Measurements from ENCODE around the gene TIMM23B.
"Not testable (repeated sequence)": the region's sequence is repeated elsewhere in the genome, so short reads cannot be mapped to it uniquely, and the experiment has no call there.

The TIMM23B gene, protein sequence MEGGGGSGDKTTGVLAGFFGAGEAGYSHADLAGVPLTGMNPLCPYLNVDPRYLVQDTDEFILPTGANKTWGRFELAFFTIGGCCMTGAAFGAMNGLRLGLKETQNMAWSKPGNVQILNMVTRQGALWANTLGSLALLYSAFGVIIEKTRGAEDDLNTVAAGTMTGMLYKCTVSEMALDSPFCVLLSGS

DNA sequence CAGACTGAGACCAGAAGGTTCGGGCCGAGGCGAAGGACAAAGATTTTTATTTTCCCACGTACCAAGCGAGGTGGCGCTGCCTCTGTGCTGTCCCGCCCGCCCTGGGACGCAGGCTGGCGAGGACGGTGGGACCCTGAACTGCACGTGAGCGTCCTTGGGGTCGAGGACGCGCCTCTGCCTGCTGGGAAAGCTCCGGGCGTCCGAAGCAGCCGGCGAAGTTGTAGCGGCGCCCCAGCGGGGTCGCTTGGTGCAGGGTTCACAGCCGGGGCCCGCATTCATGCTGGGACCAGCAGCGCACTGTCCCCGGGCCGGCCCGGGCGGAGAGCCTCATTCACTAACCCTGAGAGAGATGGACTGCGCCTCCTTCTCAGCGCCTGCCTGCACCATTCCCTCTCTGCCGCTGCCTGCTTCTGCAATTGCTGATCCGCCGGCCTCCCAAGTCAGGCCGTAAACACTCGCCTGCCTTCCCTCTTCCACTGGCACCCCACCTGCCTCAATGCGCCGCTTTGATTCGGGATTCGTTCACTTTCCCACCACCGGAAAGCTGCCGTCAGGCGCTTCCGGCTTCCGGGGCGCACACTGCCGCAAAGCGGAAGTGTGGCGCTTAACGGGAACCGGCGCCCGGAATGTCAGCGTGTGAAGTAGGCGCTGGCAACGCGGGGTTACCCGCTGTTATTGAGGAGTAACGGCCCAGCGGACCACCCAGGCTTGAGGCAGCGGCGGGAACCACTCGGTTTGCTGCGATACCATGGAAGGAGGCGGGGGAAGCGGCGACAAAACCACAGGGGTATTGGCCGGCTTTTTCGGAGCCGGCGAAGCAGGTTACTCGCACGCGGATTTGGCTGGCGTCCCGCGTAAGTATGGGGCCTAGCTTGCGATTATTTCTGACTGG, at the start of gene TIMM23B, which contains the start of gene PARG:
TSS of gene TIMM23B (plus strand) at position 607 of the 892 bp plus-strand sequence. CDS start at position 749, 142 bp downstream.
TSS of gene PARG (minus strand) at position 581 of the 892 bp plus-strand sequence. CDS start at position 279, 302 bp downstream.
- Histone ChIP-seq H3K27ac (peak within 1 kb of the TSS in 20 of 21 experiments; percentile 59 to 94 (median 84)), H3K4me3 (peak within 1 kb of the TSS; percentile 88 to 98 (median 92))

DNA sequence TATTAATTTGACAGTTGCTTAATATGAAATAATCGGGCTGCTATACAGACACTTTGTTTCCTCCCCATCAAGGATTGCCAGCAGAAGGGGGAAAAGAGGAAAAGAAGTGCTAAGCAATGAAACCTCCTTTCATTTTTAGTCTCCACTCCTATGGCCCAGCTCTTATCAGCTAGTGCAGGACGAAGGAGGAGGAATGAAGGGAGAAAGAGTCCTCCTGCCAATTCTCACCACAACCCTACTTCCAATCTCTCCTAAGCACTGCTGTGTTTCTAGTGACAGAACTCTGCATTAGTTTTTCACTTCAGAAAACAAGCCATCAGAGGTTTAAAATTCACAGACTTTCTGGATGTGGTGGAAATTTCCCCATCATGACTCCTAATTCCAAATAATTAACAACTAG, 41.9 kb upstream of the TIMM23B start:
- H3K27ac ChIP-seq, H3K4me3 ChIP-seq: not testable (repeated sequence)

DNA sequence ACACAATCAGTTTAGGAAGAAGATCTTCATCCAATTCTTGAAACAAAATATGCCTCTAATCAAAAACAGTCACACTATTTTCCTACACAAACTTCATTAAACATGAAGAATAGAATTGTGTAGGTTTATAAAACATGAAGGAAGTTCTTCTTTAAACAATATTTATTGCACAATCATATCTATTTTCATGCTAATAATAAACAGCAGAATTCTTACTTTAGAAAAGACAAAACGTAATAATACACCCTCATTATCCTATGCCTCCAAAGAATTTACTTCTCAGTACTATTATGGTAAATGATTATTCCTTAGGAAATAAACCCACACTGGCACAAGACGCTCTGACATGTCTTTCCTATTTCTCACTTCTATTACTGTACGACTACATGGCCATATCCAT, 41.4 kb upstream of the TIMM23B start:
- not testable (repeated sequence) for H3K4me3 ChIP-seq, H3K27ac ChIP-seq

DNA sequence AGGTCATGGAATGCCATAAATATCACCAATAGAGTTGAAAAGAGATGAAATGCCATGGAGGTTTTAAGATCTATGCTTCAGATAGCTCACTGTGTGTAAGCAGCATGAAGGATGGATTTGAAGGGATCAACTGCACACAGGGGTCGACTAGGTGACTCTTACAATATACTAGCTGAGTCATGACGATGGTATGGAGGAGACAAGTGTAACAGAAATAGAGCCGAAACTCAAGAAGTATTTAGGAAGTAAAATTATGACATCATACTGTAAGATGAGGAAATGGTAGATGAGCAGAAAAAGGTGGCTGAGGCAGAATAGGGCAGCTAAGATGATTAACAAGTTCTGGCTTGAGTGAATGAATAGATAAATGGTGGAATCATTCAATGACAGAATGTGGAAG, 38.0 kb upstream of the TIMM23B start:
- not testable (repeated sequence) for H3K4me3 ChIP-seq

DNA sequence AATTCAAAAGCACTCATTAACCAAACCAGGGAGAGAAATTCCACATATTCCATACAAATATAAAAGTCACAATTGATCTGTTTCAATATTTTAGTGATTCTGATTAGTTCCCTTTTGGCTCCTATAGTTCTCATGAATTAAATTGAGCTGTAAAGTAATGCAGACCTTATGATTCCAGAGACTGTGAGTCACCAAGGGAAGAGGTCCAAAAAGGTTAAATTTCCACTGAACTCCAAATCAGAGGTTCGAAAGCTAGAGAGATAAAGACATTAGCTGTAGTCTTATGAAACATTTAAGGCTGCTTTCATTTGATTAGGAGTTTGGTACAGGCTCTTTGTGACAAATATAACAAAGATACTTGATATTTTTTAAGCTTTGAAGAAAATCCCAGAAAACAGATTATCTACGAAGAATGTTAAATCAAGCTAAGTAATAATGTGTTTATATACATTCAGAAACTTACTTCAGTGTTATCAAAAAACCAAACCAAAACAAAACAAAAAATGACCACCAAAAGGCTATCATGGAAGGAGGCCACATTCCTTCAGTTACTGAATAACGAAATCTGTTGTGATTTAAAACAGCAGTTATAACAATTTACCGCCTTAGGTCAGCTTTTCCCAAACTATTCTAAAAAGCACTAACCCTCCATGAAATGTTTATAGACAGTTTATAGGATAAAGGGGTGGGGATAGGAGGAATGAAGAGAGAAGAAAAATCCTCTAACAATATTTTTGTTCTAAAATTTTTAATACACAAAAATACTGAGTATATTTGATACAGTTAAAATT, 33.4 kb upstream of the TIMM23B start:
- not testable (repeated sequence) for H3K27ac ChIP-seq, H3K4me3 ChIP-seq

More for the DNA sequence above, 38.0 kb upstream of the TIMM23B start:
- not testable (repeated sequence) for H3K27ac ChIP-seq

DNA sequence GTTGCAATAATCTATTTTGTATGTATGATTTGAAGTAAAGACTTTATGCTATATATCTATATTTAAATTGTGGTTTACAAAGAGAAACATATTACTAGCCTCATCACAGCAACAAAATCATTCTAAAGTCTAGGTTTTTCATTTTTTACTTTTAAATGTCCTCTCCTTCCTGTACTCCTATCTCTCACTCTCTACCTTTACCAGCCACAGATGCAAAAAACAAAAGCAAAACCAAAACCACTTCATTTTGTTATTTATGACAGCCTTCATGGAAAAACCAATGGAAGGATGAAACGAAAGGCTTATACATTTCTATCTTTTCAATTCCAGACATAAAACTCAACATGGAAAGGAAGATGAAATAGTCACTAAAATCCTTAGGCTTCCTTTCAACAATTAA, 31.6 kb upstream of the TIMM23B start:
- not testable (repeated sequence) for H3K27ac ChIP-seq, H3K4me3 ChIP-seq

DNA sequence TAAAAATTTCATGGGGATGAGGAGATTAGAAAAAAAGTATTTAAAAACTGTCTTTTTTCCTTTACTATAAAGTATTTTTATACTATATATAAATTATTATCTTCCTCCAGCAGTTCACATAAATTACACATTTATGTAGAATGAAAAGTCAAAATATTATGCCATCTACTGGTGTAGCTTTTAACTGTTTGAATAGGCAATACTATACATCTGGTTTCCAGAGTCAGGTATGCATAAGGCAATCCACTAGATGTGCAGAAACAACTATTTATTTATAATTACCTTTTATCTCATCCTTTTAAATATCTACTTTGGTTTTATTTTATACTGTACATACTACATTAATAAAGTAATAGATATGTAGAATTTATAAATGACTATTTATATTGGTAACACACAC, 25.4 kb upstream of the TIMM23B start:
- H3K27ac ChIP-seq, result not testable (repeated sequence)

DNA sequence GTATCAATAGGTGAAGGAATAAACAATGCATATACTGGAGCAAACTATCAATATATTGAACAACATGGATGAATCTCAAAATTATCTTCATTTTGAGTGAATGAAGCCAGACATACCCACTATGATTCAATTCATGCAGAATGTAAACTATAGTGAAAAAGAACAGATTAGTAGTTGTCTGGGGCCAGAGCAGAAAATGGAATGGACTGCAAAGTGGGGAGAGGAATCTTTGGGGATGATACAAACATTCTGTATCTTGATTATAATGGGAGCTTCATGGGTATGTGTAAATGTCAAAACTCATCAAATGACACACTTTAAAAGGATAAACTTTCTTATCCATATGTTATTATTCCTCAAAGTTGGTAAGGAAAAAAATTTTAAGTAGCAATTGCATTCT, 23.9 kb upstream of the TIMM23B start:
- not testable (repeated sequence) for H3K4me3 ChIP-seq, H3K27ac ChIP-seq

More for the DNA sequence above, 25.4 kb upstream of the TIMM23B start:
- H3K4me3 ChIP-seq, result not testable (repeated sequence)

DNA sequence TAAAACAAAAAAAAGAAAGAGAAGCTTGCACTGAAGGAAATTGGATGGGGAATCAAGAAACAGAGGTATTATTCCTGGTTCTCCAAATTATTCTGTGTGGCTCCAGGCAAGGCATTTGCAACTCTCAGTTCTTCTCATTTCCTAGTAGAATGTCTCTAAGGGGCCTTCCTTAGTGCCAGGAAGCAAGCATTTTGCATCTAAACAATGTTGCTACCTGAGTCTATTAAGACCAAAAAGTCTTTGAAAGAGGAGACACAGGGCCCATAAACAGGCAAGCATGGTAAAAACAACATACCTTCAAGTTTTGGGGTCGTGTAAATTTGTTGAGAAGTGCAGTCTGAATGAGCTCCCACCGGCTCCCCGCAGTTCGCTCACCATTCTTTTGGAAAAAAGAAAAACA, 19.8 kb upstream of the TIMM23B start:
- not testable (repeated sequence) for H3K4me3 ChIP-seq, H3K27ac ChIP-seq

DNA sequence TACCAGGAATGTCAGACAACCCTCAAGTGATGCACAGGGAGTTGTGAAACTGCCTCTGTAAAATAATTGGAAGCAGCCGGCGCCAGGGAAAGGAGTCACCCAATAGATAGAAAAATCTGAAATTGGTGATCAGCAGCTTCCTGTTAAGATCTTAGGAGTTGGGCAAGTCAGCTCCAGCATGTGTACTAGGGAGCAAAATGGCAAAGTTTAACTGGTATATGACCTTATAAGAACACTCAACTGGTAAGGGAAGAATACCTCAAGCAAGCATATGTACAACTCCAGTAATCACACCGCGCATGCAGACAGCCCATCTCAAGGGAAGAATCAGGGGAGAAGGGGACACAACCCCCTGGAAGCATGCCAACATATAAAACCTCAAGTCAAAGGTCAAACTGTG, 18.3 kb upstream of the TIMM23B start:
- not testable (repeated sequence) for H3K27ac ChIP-seq, H3K4me3 ChIP-seq

DNA sequence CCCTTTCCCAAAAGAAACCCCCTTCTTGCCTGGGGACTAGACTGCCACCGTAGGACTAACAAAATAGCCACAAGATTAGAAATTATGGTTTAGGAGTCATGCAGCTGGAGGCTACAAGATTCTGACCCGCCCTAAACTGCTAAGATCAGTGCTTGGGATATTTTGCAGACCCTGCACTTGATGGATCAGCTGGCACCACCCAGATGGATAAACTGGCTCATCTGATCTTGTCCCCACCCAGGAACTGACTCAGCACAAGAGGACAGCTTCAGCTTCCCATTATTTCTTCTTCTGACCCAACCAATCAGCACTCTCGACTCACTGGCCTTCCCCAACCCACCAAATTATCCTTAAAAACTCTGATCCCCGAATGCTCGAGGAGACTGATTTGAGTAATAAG, 10.6 kb upstream of the TIMM23B start:
- not testable (repeated sequence) for H3K4me3 ChIP-seq, H3K27ac ChIP-seq

DNA sequence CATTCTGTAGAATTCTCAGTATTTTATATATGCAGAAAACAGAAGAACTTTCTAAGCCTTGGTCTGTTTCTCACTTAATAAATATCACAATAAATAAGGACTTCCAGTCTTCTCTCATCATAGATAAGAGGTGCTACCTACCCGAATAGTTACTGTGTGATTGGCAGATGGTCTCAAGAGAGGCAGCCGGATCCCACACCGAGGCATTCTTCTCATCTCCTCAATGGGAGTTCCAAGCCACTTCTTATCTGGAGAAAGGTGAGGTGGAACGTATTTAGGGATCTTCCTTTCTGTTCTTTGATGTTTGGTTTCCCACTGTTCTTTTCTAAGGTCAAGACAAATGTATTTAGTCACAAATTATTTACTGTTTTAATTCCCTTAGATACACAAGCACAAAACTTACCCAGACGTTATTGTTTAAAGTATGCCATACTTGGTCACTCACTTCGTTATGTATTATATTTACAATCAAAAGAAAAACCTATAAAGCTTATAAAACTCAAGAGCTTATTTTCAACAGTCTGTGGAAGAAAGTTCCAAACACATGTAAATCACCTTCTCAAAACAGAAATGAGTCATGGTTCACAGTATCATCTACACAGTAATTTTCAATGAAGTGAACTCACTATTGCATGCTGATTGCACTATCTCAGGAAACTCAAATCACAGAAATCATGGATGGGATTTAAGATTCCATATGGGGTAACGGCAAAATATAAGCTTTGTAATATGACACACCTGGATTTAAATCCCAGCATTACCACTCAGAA, 9.7 kb upstream of the TIMM23B start:
- H3K27ac ChIP-seq, H3K4me3 ChIP-seq: not testable (repeated sequence)

DNA sequence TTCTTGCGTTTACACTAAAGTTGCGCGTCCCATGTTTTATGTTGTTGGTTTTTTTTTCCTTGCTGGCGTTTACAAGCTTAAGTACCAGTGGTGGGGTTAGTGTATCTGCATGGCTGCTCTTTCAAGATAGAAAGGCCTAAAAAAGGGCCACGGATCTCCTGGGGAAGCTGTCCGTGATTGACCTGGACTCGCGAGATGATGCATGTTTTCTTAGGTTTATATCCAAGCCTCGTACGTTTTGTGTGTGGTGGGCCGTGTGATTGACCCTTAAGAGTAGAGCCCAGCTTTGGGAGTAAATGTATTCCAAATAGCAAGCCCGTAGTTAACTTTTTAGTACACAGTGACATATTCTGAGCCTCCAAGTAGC, 469 bp downstream of the TIMM23B start:
- peak overlapping the region in 20 of 21 experiments; percentile 59 to 94 (median 84) for H3K27ac ChIP-seq
- H3K4me3 ChIP-seq, result peak overlapping the region; percentile 88 to 98 (median 92)

DNA sequence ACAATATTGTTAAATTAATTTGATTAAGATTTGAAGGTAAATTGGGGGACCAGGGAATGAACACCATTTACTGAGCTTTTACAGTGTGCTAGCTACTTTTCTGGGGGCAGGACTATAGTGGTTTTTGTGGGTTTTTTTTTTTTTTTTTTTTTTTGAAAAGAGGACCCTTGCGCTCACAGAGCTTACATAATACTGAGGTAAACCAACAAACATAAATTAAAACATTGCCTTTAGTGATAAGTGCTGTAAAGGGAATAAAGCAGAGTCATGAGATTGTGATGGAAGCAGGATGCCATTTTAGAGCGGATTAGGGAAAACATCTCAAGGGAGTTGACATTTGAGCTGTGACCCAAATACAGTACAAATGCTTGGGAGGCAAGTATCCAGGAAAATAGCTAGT, 1.8 kb downstream of the TIMM23B start:
- H3K4me3 ChIP-seq, H3K27ac ChIP-seq: not testable (repeated sequence)

DNA sequence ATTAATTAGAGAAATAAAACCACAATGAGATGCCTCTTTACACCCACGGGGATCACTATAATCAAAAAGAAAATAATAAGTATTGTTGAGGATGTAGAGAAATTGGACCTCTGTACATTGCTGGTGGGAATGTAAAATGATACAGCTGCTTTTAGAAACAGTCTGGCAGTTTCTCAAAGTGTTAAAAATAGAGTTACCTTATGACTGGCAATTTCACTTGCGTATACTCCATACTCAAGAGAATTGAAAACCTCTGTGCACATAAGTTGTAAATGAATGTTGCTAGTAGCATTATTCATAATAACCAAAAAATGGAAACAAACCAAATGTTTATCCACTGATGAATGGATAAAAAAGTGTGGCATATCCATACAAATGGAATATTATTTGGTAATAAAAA, 6.3 kb downstream of the TIMM23B start:
- H3K27ac ChIP-seq, H3K4me3 ChIP-seq: not testable (repeated sequence)

DNA sequence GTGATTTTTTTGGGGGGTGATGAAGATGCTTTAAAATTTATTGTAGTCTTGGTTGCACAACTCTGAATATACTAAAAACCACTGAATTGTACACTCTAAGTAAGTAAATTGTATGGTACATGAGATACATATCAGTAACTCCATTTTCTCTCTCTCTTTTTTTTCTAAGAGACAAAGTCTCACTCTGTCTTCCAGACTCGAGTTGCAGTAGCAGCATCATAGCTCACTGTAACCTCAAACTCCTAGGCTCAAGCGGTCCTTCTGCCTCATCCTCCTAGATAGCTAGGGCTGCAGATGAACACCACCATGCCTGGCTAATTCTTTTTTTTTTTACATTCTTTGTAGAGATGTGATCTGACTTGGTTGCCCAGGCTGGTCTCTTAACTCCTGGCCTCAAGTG, 6.9 kb downstream of the TIMM23B start:
- not testable (repeated sequence) for H3K4me3 ChIP-seq, H3K27ac ChIP-seq

DNA sequence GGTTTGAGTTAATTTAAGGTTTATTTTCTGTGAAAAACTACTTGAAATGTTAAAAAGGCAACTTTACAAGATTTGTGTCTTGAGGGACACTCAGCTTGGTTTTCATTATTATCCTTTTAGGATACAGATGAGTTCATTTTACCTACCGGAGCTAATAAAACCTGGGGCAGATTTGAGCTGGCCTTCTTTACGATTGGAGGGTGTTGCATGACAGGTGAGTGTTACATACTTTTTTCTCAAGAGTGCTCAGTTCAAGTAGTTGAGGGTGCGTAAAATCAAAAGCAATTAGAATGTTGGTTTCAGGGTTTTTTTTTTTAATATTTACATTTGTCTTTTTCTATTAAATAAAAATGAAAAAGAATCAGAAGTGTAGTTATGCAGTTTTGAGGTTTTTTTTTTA, 10.2 kb downstream of the TIMM23B start:
- not testable (repeated sequence) for H3K4me3 ChIP-seq, H3K27ac ChIP-seq

DNA sequence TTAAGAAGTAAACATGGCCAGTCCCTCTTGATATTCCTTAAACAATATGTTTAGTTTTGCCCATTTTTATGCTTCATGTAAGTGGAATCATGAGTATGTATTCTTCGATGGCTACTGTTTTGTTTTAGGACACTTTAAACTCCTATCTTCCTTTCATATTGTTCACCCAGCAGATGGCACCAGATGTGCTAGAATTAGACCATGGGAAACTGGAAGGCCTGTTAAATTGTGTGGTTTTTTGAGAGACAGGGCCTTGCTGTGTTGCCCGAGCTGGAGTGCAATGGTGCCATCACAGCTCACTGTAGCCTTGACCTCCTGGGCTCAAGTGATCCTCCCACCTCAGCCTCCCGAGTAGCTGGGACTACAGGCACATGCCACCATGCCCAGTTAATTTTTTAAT, 11.3 kb downstream of the TIMM23B start:
- not testable (repeated sequence) for H3K27ac ChIP-seq, H3K4me3 ChIP-seq

DNA sequence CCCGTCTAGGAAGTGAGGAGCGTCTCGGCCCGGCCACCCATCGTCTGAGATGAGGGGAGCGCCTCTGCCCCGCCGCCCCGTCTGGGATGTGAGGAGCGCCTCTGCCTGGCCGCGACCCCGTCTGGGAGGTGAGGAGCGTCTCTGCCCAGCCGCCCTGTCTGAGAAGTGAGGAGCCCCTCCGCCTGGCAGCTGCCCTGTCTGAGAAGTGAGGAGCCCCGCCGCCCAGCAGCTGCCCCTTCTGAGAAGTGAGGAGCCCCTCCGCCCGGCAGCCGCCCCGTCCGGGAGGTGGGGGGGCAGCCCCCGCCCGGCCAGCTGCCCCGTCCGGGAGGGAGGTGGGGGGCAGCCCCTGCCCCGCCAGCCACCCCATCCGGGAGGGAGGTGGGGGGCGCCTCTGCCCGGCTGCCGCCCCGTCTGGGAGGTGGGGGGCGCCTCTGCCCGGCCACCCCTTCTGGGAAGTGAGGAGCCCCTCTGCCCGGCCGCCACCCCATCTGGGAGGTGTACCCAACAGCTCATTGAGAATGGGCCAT, 28.5 kb downstream of the TIMM23B start:
- H3K27ac ChIP-seq, H3K4me3 ChIP-seq: not testable (repeated sequence)

All from skin epidermis (tissue), 12 donors.